ENCODE results near the gene SLX9.

DNA sequence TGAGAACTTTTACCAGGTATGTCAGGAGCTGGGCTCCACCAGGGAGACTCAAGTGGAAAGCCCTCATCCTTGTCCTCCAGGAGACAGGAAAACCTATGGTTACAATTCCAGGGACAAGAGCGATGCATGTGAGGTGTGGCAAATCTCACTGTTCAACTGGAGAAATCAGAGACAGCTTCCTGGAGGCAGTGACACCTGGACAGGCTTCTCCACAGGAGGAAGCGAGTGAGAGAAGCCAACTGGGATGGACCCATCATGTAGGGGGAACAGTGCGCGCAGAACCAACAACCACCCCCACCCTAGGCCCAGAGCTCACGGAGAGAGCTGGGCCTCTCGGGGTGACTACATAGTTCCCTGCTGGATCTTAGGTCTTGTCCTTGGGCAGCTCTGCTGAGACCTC lies 5.6 kb upstream of the SLX9 start:
- TF ChIP-seq, protein P1, sequence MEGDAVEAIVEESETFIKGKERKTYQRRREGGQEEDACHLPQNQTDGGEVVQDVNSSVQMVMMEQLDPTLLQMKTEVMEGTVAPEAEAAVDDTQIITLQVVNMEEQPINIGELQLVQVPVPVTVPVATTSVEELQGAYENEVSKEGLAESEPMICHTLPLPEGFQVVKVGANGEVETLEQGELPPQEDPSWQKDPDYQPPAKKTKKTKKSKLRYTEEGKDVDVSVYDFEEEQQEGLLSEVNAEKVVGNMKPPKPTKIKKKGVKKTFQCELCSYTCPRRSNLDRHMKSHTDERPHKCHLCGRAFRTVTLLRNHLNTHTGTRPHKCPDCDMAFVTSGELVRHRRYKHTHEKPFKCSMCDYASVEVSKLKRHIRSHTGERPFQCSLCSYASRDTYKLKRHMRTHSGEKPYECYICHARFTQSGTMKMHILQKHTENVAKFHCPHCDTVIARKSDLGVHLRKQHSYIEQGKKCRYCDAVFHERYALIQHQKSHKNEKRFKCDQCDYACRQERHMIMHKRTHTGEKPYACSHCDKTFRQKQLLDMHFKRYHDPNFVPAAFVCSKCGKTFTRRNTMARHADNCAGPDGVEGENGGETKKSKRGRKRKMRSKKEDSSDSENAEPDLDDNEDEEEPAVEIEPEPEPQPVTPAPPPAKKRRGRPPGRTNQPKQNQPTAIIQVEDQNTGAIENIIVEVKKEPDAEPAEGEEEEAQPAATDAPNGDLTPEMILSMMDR (IDR thresholded peaks at IDR 0.05), result no peak
- TF ChIP-seq POLR2A (IDR thresholded peaks at IDR 0.05), result no peak

All from breast epithelium (tissue), 3 donors.